Heart left ventricle (tissue), 16 donors: Measurements from ENCODE around the gene OTUD7B. TPM values are rescaled to one million over a fixed set of nuclear protein-coding genes. Genes with fewer than 3 reads are reported as not detected.
A peak's percentile ranks its signal among the peaks of the same experiment; 100 is the strongest.
"Not testable (repeated sequence)": the region's sequence is repeated elsewhere in the genome, so short reads cannot be mapped to it uniquely, and the experiment has no call there.

Experiments
- ATAC-seq, 4 donors: fragments of 200-7000 bp; cut with Tn5 transposase; one replicate each; pipeline ENCODE4 v1.9.1; 2020 to 2022; ENCODE audit warnings: moderate library complexity in 4 of 4, mild to moderate bottlenecking in 3 of 4, moderate number of reproducible peaks in 1 of 4
- DNase-seq, 5 donors: peaks; one replicate each; pipeline ENCODE4 v3.0.0-alpha.2; 2020
- H3K27ac ChIP-seq, 12 donors: fragments of 200-600 bp; sonication (generic) in 4 of 12; one replicate each; pipeline versions ENCODE4 v1.5.0 to v1.8.0; 2016 to 2022; ENCODE audit warnings: mild to moderate bottlenecking in 2 of 12
- H3K27me3 ChIP-seq, 9 donors: fragments of 200-600 bp; sonication (generic) in 2 of 9; one replicate each; pipeline versions ENCODE4 v1.5.1 to v1.8.0; 2016 to 2022; ENCODE audit warnings: mild to moderate bottlenecking in 3 of 9
- H3K36me3 ChIP-seq, 9 donors: fragments of 200-600 bp; sonication (generic) in 2 of 9; one replicate each; pipeline versions ENCODE4 v1.5.0 to v1.8.0; 2018 to 2022; ENCODE audit warnings: mild to moderate bottlenecking in 2 of 9
- H3K4me1 ChIP-seq, 12 donors: fragments of 200-600 bp; sonication (generic) in 4 of 12; one replicate each; pipeline versions ENCODE4 v1.5.0 to v1.8.0; 2016 to 2022; ENCODE audit warnings: mild to moderate bottlenecking in 3 of 12
- H3K4me3 ChIP-seq, 12 donors: fragments of 200-600 bp; sonication (generic) in 4 of 12; one replicate each; pipeline versions ENCODE4 v1.5.0 to v1.8.0; 2017 to 2022; ENCODE audit warnings: mild to moderate bottlenecking in 9 of 12, moderate library complexity in 4 of 12
- H3K9me3 ChIP-seq, 12 donors: fragments of 200-600 bp; sonication (generic) in 4 of 12; one replicate each; pipeline versions ENCODE4 v1.5.0 to v1.8.0; 2016 to 2022; ENCODE audit warnings: mild to moderate bottlenecking in 1 of 12
- POLR2A ChIP-seq, 2 donors: fragments of 450-650 bp; IDR thresholded peaks; one replicate each; pipeline ENCODE4 v1.6.1; 2017; ENCODE audit warnings: antibody characterized with exemption in 2 of 2, mild to moderate bottlenecking in 2 of 2, moderate library complexity in 2 of 2
- WGBS, 4 donors: extraction: QIAGEN DNeasy Blood & Tissue Kit in 2 of 4; methylation state at CpG; one replicate each; pipeline versions ENCODE4 v1.1.5 to v1.1.7; 2013 to 2018; 5-methylcytosine and 5-hydroxymethylcytosine counted together
- intact Hi-C, 10 donors: fragments of 100-400 bp; cut with DNase I; formaldehyde crosslinking; loops; one replicate each; pipeline versions ENCODE4 v1.11.1 to v1.14.2; 2022
- long read RNA-seq, 3 donors: library from polyadenylated mRNA; unstranded; transcript quantifications; one replicate each; pipeline ENCODE4 v2.0.0, GENCODE V29; 2020 to 2021
- polyA plus RNA-seq, 2 donors: library from polyadenylated mRNA; stranded (reverse); fragments of 200-250 nt; gene quantifications; one replicate each; pipeline ENCODE4 v1.2.3, GENCODE V29; 2013
- total RNA-seq, 9 donors: library from RNA; depleted of rRNA in 2 of 9; stranded (reverse); fragments of >200 nt in 2 of 9; fragmentation: NEBNext Ultra II Directional in 3 of 9; extraction: Animal tissue kit (Norgen Biotek cat#: 25700) in 3 of 9; gene quantifications; one replicate each; pipeline versions ENCODE4 v1.1.0 to v1.2.4, GENCODE V29; 2016 to 2023
- TF ChIP-seq, protein P1 (sequence below), 12 donors: fragments of 200-600 bp; sonication (generic) in 4 of 12; IDR thresholded peaks; one replicate each; pipeline versions ENCODE4 v1.5.0 to v1.8.0; 2018 to 2022; ENCODE audit warnings: antibody characterized with exemption in 12 of 12, mild to moderate bottlenecking in 5 of 12
- donor health status: ischemic (EF 13 %, LVEDD 7.1; RV severe dilation, severe dysfunction).
- donor health status: healthy with polysubstance abuse.
- donor health status: DM: no; HTN: yes; CAD: no.
- donor health status: DM: no; HTN: no; CAD: no.
- donor health status: ischemic (EF 25% LVEDD 6.9; RV normal size, moderate dysfunction).
- donor health status: ischemic (EF 25% LVEDD 5.7; RV mildly dilated, moderate dysfunction).
- donor health status: healthy.
- donor health status: DM: yes; HTN: yes; CAD: no.
- donor health status: ischemic (EF 35%, LVEDD 5.7; RV mildly dilated, moderate dysfunction).
- donor health status: nonischemic (EF 11% LVEDD 7.7; RV severe dilation, severe dysfunction).
- donor health status: DM: yes; HTN: yes; CAD: no.
- donor health status: PGD.
- donor health status: ischemic (EF 29% LVEDD 5.4; RV normal size, mild dysfunction).
- donor health status: nonischemic (EF 23%, LVEDD 6.1; RV moderate dilation, normal function).

Gene OTUD7B
- 10 to 100 TPM; 16.4 to 36.2 (median 28.0) TPM for total RNA-seq
- 10 to 100 TPM in 1 of 2 donors, 1 to 10 TPM in 1; 8.1 to 11.8 TPM for polyA plus RNA-seq
- long read RNA-seq, donor 1, full-length matches to known transcripts: 1 of 12 reads
- long read RNA-seq, donor 1, partial matches to known transcripts: 2 of 12 reads
- long read RNA-seq, donor 1, other reads (novel, unspliced or antisense): 9 of 12 reads
- long read RNA-seq, donor 2, partial matches to known transcripts: 0 of 5 reads
- long read RNA-seq, donor 2, other reads (novel, unspliced or antisense): 5 of 5 reads
- long read RNA-seq, donor 3, partial matches to known transcripts: 0 of 8 reads
- long read RNA-seq, donor 3, other reads (novel, unspliced or antisense): 8 of 8 reads

DNA sequence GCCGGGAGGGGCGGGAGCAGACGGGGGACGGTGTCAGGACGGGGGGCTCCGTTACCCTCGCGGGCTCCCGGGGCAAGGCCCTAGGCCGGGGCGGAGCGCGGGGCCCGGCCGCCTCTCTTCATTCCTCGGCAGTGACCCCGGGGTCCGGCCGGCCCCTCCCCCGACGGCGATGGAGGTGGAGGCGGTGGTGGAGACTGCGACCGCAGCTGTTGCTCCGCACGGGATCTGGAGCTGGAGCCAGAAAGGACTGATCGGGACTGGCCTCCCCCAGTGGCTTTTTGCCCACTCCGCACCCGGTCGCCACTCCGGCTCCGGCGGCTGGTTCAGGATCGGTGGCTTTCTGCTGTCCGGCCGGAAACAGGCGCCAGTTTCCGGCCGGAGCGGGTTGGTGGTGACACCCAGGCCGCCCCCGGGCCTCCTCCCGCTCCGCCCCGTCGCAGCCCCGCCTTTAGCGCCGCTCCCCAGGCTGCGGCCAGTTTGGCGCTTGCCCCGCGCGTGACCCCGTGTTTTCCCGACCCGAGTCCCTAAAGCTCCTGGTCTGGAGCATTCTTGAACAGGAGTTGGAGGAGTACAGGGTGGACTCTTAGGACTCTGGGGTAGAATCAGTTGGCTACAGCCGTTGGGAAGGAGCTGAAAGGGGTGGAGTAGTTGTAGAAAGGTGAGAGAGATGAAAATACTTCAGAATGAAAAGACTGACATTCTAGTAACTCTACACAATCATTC, at the start of gene OTUD7B:
Gene OTUD7B, minus strand, starts transcription at position 334 of the 723 bp plus-strand sequence. CDS start 33,216 bp downstream, outside the sequence.
- WGBS, 4 donors: 0 to 3% (median 0%) methylated on average over 25 to 59 of the region's 59 CpGs
- Histone ChIP-seq H3K27ac (peak within 1 kb of the TSS; percentile 75 to 98 (median 93)), H3K4me1 (peaks cover 2 to 43% (median 27%) of the 10 kb centered on the region in 12 donors), H3K27me3 (peaks cover 0 to 64% (median 0%) of the 10 kb centered on the region in 9 donors), H3K4me3 (peak within 1 kb of the TSS; percentile 62 to 97 (median 89)), H3K36me3 (peaks cover 0 to 12% (median 4%) of the 10 kb centered on the region in 9 donors), H3K9me3 (no peaks in the 10 kb centered on the region)
- intact Hi-C loops: loop anchor here in 6 of 10 donors (2.0 to 10.0 kb wide), 6 partner anchors 42 to 57 kb away; partner anchors contain the start of gene VPS45 (in 4 of the 6)
- TF ChIP-seq, protein P1, sequence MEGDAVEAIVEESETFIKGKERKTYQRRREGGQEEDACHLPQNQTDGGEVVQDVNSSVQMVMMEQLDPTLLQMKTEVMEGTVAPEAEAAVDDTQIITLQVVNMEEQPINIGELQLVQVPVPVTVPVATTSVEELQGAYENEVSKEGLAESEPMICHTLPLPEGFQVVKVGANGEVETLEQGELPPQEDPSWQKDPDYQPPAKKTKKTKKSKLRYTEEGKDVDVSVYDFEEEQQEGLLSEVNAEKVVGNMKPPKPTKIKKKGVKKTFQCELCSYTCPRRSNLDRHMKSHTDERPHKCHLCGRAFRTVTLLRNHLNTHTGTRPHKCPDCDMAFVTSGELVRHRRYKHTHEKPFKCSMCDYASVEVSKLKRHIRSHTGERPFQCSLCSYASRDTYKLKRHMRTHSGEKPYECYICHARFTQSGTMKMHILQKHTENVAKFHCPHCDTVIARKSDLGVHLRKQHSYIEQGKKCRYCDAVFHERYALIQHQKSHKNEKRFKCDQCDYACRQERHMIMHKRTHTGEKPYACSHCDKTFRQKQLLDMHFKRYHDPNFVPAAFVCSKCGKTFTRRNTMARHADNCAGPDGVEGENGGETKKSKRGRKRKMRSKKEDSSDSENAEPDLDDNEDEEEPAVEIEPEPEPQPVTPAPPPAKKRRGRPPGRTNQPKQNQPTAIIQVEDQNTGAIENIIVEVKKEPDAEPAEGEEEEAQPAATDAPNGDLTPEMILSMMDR (IDR thresholded peaks at IDR 0.05): peak in 1 of 12 donors; percentile 10
- peak in 1 of 2 donors; percentile 84 for TF ChIP-seq POLR2A (IDR thresholded peaks at IDR 0.05)
- DNase-seq: peak; percentile 89 to 93 (median 90)
- ATAC-seq: peak; percentile 85 to 97 (median 96)

DNA sequence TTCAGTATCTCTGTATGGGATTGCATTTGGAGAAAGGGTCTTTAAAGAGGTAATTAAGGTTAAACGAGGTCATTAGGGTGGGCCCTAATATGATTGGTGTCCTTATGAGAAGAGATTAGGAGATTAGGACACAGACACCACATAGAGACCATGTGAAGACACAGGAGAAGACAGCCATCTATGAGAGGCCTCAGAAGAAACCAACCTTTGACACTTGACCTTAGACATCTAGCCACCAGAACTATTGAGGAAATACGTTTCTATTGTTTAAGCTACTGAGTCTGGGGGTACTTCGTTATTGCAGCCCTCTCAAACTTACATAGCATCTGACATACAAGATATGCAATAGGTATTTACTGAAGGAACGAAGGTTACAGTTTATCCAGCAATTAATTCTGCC, 49.7 kb upstream of the OTUD7B start:
- 73 to 83% (median 76%) methylated on average over 4 of the region's 4 CpGs for WGBS, 4 donors
- ATAC-seq (no peak), DNase-seq (no peak)
- Histone ChIP-seq H3K27me3 (no peaks in the 10 kb centered on the region), H3K4me3 (no peak overlapping the region), H3K36me3 (no peaks in the 10 kb centered on the region), H3K9me3 (no peaks in the 10 kb centered on the region), H3K4me1 (peaks cover 0 to 19% (median 6%) of the 10 kb centered on the region in 12 donors), H3K27ac (no peak overlapping the region)
- TF ChIP-seq, protein P1 (IDR thresholded peaks at IDR 0.05): no peak
- TF ChIP-seq POLR2A (IDR thresholded peaks at IDR 0.05): no peak
- intact Hi-C loops: loop anchor here in 2 of 10 donors (5.0 to 10.0 kb wide), 3 partner anchors 45 to 165 kb away; partner anchors contain the start of genes OTUD7B (in 2 of the 2) and BOLA1 (in 1 of the 2)

DNA sequence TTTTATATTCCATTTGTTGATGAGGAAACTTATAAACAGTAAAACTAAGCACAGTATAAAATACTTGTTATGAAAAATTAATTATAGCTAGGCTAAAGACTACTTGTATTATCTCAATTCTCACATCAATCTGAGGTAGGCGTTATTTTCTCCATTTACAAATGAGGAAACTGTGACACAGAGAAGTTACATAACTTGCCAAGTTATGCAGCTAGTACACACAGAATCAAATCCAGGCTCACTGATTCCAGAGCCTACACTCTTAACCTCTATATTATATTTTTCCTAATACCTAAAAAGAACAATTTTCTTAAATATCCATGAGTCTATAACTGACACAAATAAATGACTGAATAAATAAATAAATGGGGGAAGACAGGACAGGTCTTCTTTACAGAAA, 45.9 kb upstream of the OTUD7B start:
- Histone ChIP-seq H3K4me1 (peaks cover 0 to 20% (median 0%) of the 10 kb centered on the region in 12 donors), H3K27ac (no peak overlapping the region), H3K4me3 (no peak overlapping the region), H3K36me3 (no peaks in the 10 kb centered on the region), H3K9me3 (peaks cover 0 to 4% (median 0%) of the 10 kb centered on the region in 12 donors), H3K27me3 (no peaks in the 10 kb centered on the region)
- intact Hi-C loops: loop anchor here in 1 of 10 donors (10.0 kb wide), 1 partner anchor 162 kb away; the partner anchor contains the start of gene BOLA1
- no peak for TF ChIP-seq POLR2A (IDR thresholded peaks at IDR 0.05)
- TF ChIP-seq, protein P1 (IDR thresholded peaks at IDR 0.05): no peak
- DNase-seq (no peak), ATAC-seq (no peak)
- WGBS, 4 donors: 46 to 53% (median 49%) methylated on average over 1 of the region's 1 CpG

DNA sequence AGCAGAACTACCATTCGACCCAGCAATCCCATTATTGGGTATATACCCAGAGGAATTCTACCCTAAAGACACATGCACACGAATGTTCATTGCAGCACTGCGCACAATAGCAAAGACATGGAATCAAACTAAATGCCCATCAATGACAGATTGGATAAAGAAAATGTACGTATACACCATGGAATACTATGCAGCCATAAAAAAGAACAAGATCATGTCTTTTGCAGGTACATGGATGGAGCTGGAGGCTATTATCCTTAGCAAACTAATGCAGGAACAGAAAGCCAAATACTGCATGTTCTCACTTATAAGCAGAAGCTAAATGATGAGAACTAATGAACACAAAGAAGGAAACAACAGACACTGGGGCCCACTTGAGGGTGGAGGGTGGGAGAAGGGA, 45.0 kb upstream of the OTUD7B start:
- not testable (repeated sequence) for H3K27me3 ChIP-seq, H3K4me3 ChIP-seq, H3K36me3 ChIP-seq, H3K27ac ChIP-seq, ATAC-seq, DNase-seq, H3K9me3 ChIP-seq
- H3K4me1 ChIP-seq: peaks cover 0 to 20% (median 0%) of the 10 kb centered on the region in 12 donors
- 93 to 97% (median 94%) methylated on average over 4 of the region's 4 CpGs for WGBS, 4 donors
- intact Hi-C loops: loop anchor here in 1 of 10 donors (10.0 kb wide), 1 partner anchor 161 kb away; the partner anchor contains the start of gene BOLA1
